IMR-90 (cell line): Measurements from ENCODE around the gene TNS3. TPM values are rescaled to one million over a fixed set of nuclear protein-coding genes. Genes with fewer than 3 reads are reported as not detected.

Experiments
- ATAC-seq: fragments of 200-7000 bp; cut with Tn5 transposase; 2 replicates; pipeline ENCODE4 v1.9.1; 2020; ENCODE audit warnings: low read depth, mild to moderate bottlenecking, moderate library complexity
- BruUV-seq: library from RNA; stranded (reverse); fragments of 400-500 nt; replicated peaks from 2 replicates; lab custom pipeline; 2021; lab: Mats Ljungman, UMichigan
- CTCF ChIA-PET: fragments of 300-600 bp; formaldehyde crosslinking; extraction: SDS; loops from one replicate; lab custom pipeline; 2021; ENCODE audit warnings: antibody characterized with exemption; lab: Yijun Ruan, JAX
- POLR2A ChIA-PET: fragments of 300-600 bp; sonication (Branson Sonifier 250); formaldehyde crosslinking; loops from one replicate; lab custom pipeline; 2022; ENCODE audit warnings: antibody characterized with exemption; ENCODE audit not compliant: unreplicated experiment; lab: Charles Lee
- DNase-seq: peaks from one replicate; pipeline ENCODE4 v3.0.0; 2013
- H2AFZ ChIP-seq: replicated peaks from 2 replicates; pipeline ENCODE3; 2013; ENCODE audit warnings: low read length, mild to moderate bottlenecking; ENCODE audit not compliant: poor library complexity
- H2AK5ac ChIP-seq: 2 replicates; pipeline ENCODE4 v1.6.1; 2013; ENCODE audit warnings: low read depth, low read length, inconsistent platforms
- H2AK9ac ChIP-seq: replicated peaks from 2 replicates; pipeline ENCODE3; 2013; ENCODE audit warnings: mild to moderate bottlenecking, low read depth, low read length, moderate library complexity; ENCODE audit not compliant: poor library complexity
- H2BK120ac ChIP-seq: 2 replicates; pipeline ENCODE4 v1.6.1; 2013; ENCODE audit warnings: low read depth, low read length, inconsistent platforms
- H2BK15ac ChIP-seq: 3 replicates; pipeline ENCODE4 v1.6.1; 2013; ENCODE audit warnings: low read depth, low read length, inconsistent platforms
- H2BK20ac ChIP-seq: 2 replicates; pipeline ENCODE4 v1.6.1; 2013; ENCODE audit warnings: low read depth, mild to moderate bottlenecking, inconsistent platforms, low read length, moderate library complexity
- H2BK5ac ChIP-seq: 2 replicates; pipeline ENCODE4 v1.6.1; 2013; ENCODE audit warnings: mild to moderate bottlenecking, low read depth, low read length, inconsistent platforms; ENCODE audit not compliant: poor library complexity, severe bottlenecking
- H3K14ac ChIP-seq: replicated peaks from 2 replicates; pipeline ENCODE4 v1.6.1; 2013; ENCODE audit warnings: low read depth, low read length, inconsistent platforms
- H3K18ac ChIP-seq: 2 replicates; pipeline ENCODE4 v1.6.1; 2013; ENCODE audit warnings: low read depth, low read length, control low read depth
- H3K23ac ChIP-seq: 2 replicates; pipeline ENCODE4 v1.6.1; 2013; ENCODE audit warnings: low read depth, low read length, inconsistent platforms
- H3K27ac ChIP-seq: 2 replicates; pipeline ENCODE4 v1.5.1; 2013; ENCODE audit warnings: mild to moderate bottlenecking, control low read depth, low read length; ENCODE audit not compliant: insufficient read depth
- H3K27me3 ChIP-seq: 2 replicates; pipeline ENCODE4 v1.6.1; 2013; ENCODE audit warnings: low read length; ENCODE audit not compliant: control insufficient read depth, insufficient read depth
- H3K36me3 ChIP-seq: 2 replicates; pipeline ENCODE4 v1.6.1; 2013; ENCODE audit warnings: low read length, mixed read lengths; ENCODE audit not compliant: control insufficient read depth, insufficient read depth
- H3K4ac ChIP-seq: 2 replicates; pipeline ENCODE4 v1.6.1; 2013; ENCODE audit warnings: low read depth, low read length, inconsistent platforms
- H3K4me1 ChIP-seq: 2 replicates; pipeline ENCODE4 v1.6.1; 2013; ENCODE audit warnings: low read length, mixed read lengths; ENCODE audit not compliant: control insufficient read depth, insufficient read depth
- H3K4me2 ChIP-seq: 2 replicates; pipeline ENCODE4 v1.6.1; 2013; ENCODE audit warnings: low read depth, mild to moderate bottlenecking, control low read depth, low read length, moderate library complexity
- H3K4me3 ChIP-seq: 2 replicates; pipeline ENCODE4 v1.5.1; 2013; ENCODE audit warnings: low read depth, mild to moderate bottlenecking, control low read depth, low read length, moderate library complexity; ENCODE audit not compliant: insufficient read depth
- H3K56ac ChIP-seq: 2 replicates; pipeline ENCODE4 v1.6.1; 2013; ENCODE audit warnings: low read length, inconsistent platforms; ENCODE audit not compliant: insufficient read depth; ENCODE audit errors: extremely low read depth
- H3K79me1 ChIP-seq, 2 experiments: 2 replicates each; pipeline ENCODE4 v1.6.1; 2013; ENCODE audit warnings: low read length in 2 of 2, inconsistent platforms in 1 of 2, low read depth in 1 of 2
- H3K9ac ChIP-seq: 2 replicates; pipeline ENCODE4 v1.6.1; 2013; ENCODE audit warnings: low read depth, low read length, control low read depth
- H3K9me1 ChIP-seq: 2 replicates; pipeline ENCODE4 v1.6.1; 2013; ENCODE audit warnings: low read length, inconsistent platforms; ENCODE audit not compliant: insufficient read depth
- H3K9me3 ChIP-seq: 2 replicates; pipeline ENCODE4 v1.6.1; 2013; ENCODE audit warnings: low read length; ENCODE audit not compliant: control insufficient read depth, insufficient read depth
- H4K20me1 ChIP-seq: 2 replicates; pipeline ENCODE4 v1.6.1; 2013; ENCODE audit warnings: low read length, inconsistent platforms; ENCODE audit not compliant: insufficient read depth
- H4K5ac ChIP-seq: 2 replicates; pipeline ENCODE4 v1.6.1; 2013; ENCODE audit warnings: mild to moderate bottlenecking, low read depth, low read length, control low read depth
- H4K8ac ChIP-seq, 2 experiments: 2 replicates each; pipeline ENCODE4 v1.6.1; 2013; ENCODE audit warnings: low read depth in 2 of 2, low read length in 2 of 2, control low read depth in 1 of 2, inconsistent platforms in 1 of 2
- H4K91ac ChIP-seq: 2 replicates; pipeline ENCODE4 v1.6.1; 2013; ENCODE audit warnings: low read depth, low read length, inconsistent platforms; ENCODE audit not compliant: insufficient read depth
- BHLHE40 ChIP-seq: fragments of 150-350 bp; IDR thresholded peaks from 2 replicates; pipeline ENCODE4 v1.6.1; 2016; ENCODE audit warnings: mild to moderate bottlenecking, low read depth, low read length
- CEBPB ChIP-seq: IDR thresholded peaks from 2 replicates; pipeline ENCODE4 v1.6.1; 2012; ENCODE audit warnings: low read depth, low read length, improper control_type of control experiment
- FOS ChIP-seq: fragments of 150-350 bp; IDR thresholded peaks from 2 replicates; pipeline ENCODE4 v1.6.1; 2016; ENCODE audit warnings: low read depth, low read length
- MAFK ChIP-seq: IDR thresholded peaks from 2 replicates; pipeline ENCODE4 v1.6.1; 2012; ENCODE audit warnings: low read depth, low read length, improper control_type of control experiment
- MAZ ChIP-seq: IDR thresholded peaks from 2 replicates; pipeline ENCODE4 v1.6.1; 2012; ENCODE audit warnings: low read depth, mild to moderate bottlenecking, low read length, improper control_type of control experiment, moderate library complexity, borderline replicate concordance
- NFE2L2 ChIP-seq: fragments of 150-350 bp; IDR thresholded peaks from 2 replicates; pipeline ENCODE4 v1.6.1; 2016; ENCODE audit warnings: low read depth, mild to moderate bottlenecking, low read length
- POLR2A ChIP-seq: IDR thresholded peaks from 2 replicates; pipeline ENCODE4 v1.6.1; 2012; ENCODE audit warnings: mild to moderate bottlenecking, low read depth, low read length
- RAD21 ChIP-seq: IDR thresholded peaks from 2 replicates; pipeline ENCODE4 v1.6.1; 2012; ENCODE audit warnings: low read length, improper control_type of control experiment
- RCOR1 ChIP-seq: IDR thresholded peaks from 2 replicates; pipeline ENCODE4 v1.6.1; 2012; ENCODE audit warnings: mild to moderate bottlenecking, low read length, improper control_type of control experiment; ENCODE audit not compliant: insufficient replicate concordance
- RFX5 ChIP-seq: IDR thresholded peaks from 2 replicates; pipeline ENCODE4 v1.8.0; 2012; ENCODE audit warnings: low read depth, mild to moderate bottlenecking, low read length, moderate library complexity
- SMC3 ChIP-seq: fragments of 150-350 bp; IDR thresholded peaks from 2 replicates; pipeline ENCODE4 v1.6.1; 2016; ENCODE audit warnings: low read depth, mild to moderate bottlenecking, antibody characterized with exemption, low read length, moderate library complexity
- WGBS, 2 experiments: methylation state at CpG; one replicate each; pipeline versions ENCODE4 v1.1.5 to v1.1.7; 2013; ENCODE audit warnings: missing lambda C conversion rate in 2 of 2; ENCODE audit not compliant: insufficient read length in 1 of 2; ENCODE audit errors: extremely low coverage in 2 of 2; 5-methylcytosine and 5-hydroxymethylcytosine counted together
- dilution Hi-C: fragments of 300-500 bp; cut with HindIII; formaldehyde crosslinking; loops from one replicate; pipeline ENCODE4 v1.14.3; 2018; ENCODE audit warnings: low sequenced_read_pairs; ENCODE audit not compliant: unreplicated experiment
- in situ Hi-C: fragments of 300-500 bp; cut with MboI; formaldehyde crosslinking; loops from 3 replicates; pipeline ENCODE4 v1.14.3; 2019; ENCODE audit warnings: low sequenced_read_pairs, inconsistent platforms, mixed read lengths
- intact Hi-C: fragments of 100-400 bp; cut with micrococcal nuclease; formaldehyde crosslinking; loops from 2 replicates; pipeline ENCODE4 v1.10.0; 2022
- polyA plus RNA-seq, 3 experiments: library from polyadenylated mRNA; depleted of rRNA; stranded (reverse); fragments of >200 nt; gene quantifications; 2 replicates each; pipeline ENCODE4 v1.2.3, GENCODE V29; 2012; ENCODE audit warnings: low replicate concordance in 1 of 3
- total RNA-seq: library from RNA; depleted of rRNA; stranded (reverse); fragments of >200 nt; gene quantifications from 2 replicates; pipeline ENCODE4 v1.2.3, GENCODE V29; 2012
- TF ChIP-seq, protein P1 (sequence below): fragments of 150-350 bp; IDR thresholded peaks from 2 replicates; pipeline ENCODE4 v1.6.1; 2017; ENCODE audit warnings: mild to moderate bottlenecking, antibody characterized with exemption, low read length, low read depth
- TF ChIP-seq, protein P2 (sequence below): fragments of 150-350 bp; IDR thresholded peaks from 2 replicates; pipeline ENCODE4 v1.6.1; 2016; ENCODE audit warnings: low read depth, mild to moderate bottlenecking, low read length, moderate library complexity, borderline replicate concordance

The TNS3 gene
- total and polyA plus RNA-seq, 2 of the 4 experiments (the other 2 are of a cell fraction) = 64.3 to 79.2 TPM

DNA sequence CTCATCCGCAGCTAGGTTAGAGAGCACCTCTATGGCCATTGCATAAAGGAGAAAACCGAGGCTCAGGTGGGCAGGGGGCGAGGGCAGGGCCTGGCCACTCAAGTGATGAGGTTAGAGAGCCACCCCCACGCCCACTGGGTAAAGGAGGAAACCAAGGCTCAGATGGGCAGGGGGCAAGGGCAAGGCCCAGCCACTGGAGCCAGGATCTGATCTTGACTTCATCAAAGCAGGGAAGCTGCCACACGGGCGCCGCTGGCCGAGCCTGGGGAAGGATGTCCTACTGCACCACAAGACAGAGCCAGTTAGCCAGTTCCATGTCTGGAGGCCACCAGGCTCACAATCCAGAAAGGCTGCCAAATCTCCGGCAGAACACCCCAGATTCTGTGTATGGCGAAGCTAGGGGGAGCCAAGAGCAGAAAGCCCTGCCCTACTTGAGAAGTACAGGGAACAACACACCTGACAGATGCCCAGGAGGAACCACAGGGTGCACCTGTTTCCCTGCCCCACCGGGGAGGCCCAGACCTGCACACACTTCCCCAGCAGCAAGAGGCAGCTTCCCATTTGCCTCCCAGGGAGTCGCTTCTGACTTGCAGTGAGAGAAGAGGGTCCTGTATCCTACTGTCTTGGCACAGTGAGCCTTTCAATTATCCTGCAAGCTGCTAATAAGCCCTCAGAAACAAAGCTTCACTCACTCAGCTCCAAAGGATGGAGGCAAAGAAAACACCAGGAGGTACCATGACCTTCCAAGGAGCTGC, 101.9 kb downstream of the TNS3 start (continued):
- no peak for TF ChIP-seq RFX5

DNA sequence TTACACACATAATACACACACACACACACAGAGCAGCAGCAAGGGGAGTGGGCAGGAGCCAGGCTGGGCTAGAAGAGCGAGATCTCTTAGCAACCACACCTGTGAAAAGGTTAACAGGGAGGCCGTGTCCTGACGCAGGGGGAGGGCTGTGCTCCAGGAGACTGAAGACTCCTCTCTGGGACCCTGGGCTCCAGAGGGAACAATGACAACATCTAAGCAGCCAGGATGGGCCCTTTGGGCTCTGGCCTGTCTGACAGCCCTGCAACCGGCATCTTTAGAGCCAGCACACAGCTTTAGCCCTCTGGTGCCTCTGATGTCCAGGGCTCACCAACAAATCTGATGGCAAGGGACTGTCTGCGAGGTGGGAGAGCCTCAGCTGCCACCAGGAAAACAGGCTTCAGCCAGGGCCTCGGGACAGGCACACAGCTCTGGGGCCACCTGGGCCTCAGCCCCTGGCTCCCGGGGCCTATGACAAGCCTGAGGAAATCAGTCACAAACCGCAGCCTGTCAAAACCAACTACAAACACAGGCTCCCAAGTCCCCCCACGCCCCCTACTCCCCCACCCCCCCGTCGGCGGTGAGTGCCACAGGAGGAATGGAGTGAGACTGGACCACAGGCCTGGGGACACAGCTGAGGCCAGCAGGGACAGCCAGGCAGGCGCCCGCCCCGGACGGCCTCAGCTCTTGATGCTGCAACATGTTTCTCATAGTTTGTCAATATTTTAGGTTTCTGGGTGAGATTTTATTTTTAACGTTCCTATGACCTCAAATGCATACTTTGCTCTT, 102.8 kb downstream of the TNS3 start:
- Histone ChIP-seq H3K4ac (peak overlapping the region; percentile 94), H4K20me1 (peaks cover 65% of the 10 kb centered on the region), H3K36me3 (0 out of 2 replicates have a peak, but pooled peaks cover 4% of the 10 kb centered on the region), H3K9me3 (no peaks in the 10 kb centered on the region), H4K8ac (peak overlapping the region in 1 of 2 experiments; percentile 53; a peak in 1 of 4 replicates), H2BK20ac (peak overlapping the region; percentile 61; the same call in 1 of the 2 replicates), H4K91ac (peak overlapping the region; percentile 59; the same call in 1 of the 2 replicates), H3K14ac (peak overlapping the region; percentile 63), H2AK9ac (peak overlapping the region; percentile 83), H4K5ac (no peak overlapping the region), H2BK15ac (peak overlapping the region; percentile 83; the same call in 1 of the 3 replicates), H3K56ac (no peak overlapping the region), H2BK120ac (peak overlapping the region; percentile 95; the same call in 1 of the 2 replicates), H2AK5ac (peak overlapping the region; percentile 95), H3K4me1 (peaks cover 57% of the 10 kb centered on the region), H3K27ac (no peak overlapping the region; the same call in 1 of the 2 replicates), H3K9me1 (peaks cover 62% of the 10 kb centered on the region), H3K18ac (no peak overlapping the region), H2BK5ac (peak overlapping the region; percentile 3), H3K4me3 (no peak overlapping the region), H3K79me1 (peaks cover 50 to 85% of the 10 kb centered on the region in 2 experiments), H3K27me3 (no peaks in the 10 kb centered on the region), H3K4me2 (no peak overlapping the region), H2AFZ (no peak overlapping the region), H3K23ac (peak overlapping the region; percentile 68; the same call in 1 of the 2 replicates), H3K9ac (peak overlapping the region; percentile 7; the same call in 1 of the 2 replicates)
- ATAC-seq = no peak
- intact Hi-C loops = no loop called here
- in situ Hi-C loops = no loop called here
- POLR2A ChIA-PET = no interaction called here
- no TSS peak for BruUV-seq
- dilution Hi-C loops = no loop called here
- CTCF ChIA-PET = no interaction called here
- WGBS, 2 experiments = no CpG with 5 or more reads among the region's 17 CpGs
- no peak for DNase-seq
- no peak for TF ChIP-seq CEBPB
- TF ChIP-seq RAD21 = no peak
- no peak for TF ChIP-seq RCOR1
- TF ChIP-seq RFX5 = no peak
- no peak for TF ChIP-seq BHLHE40
- TF ChIP-seq SMC3 = no peak
- TF ChIP-seq MAZ = no peak
- no peak for TF ChIP-seq MAFK
- no peak for TF ChIP-seq FOS
- TF ChIP-seq, protein P1, sequence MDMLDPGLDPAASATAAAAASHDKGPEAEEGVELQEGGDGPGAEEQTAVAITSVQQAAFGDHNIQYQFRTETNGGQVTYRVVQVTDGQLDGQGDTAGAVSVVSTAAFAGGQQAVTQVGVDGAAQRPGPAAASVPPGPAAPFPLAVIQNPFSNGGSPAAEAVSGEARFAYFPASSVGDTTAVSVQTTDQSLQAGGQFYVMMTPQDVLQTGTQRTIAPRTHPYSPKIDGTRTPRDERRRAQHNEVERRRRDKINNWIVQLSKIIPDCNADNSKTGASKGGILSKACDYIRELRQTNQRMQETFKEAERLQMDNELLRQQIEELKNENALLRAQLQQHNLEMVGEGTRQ = no peak
- TF ChIP-seq, protein P2, sequence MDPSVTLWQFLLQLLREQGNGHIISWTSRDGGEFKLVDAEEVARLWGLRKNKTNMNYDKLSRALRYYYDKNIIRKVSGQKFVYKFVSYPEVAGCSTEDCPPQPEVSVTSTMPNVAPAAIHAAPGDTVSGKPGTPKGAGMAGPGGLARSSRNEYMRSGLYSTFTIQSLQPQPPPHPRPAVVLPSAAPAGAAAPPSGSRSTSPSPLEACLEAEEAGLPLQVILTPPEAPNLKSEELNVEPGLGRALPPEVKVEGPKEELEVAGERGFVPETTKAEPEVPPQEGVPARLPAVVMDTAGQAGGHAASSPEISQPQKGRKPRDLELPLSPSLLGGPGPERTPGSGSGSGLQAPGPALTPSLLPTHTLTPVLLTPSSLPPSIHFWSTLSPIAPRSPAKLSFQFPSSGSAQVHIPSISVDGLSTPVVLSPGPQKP = no peak
- TF ChIP-seq POLR2A = no peak
- TF ChIP-seq NFE2L2 = no peak
